Astrocyte of the cerebellum (primary cell): ENCODE data around the gene USP49.

Experiments used
- DNase-seq: peaks from one replicate; pipeline ENCODE4 v3.0.0-alpha.2; 2011; ENCODE audit warnings: low read depth
- H3K4me3 ChIP-seq: 2 replicates; pipeline ENCODE4 v1.5.1; 2011; ENCODE audit warnings: mild to moderate bottlenecking, low read depth, low read length, moderate library complexity
- CTCF ChIP-seq: IDR thresholded peaks from 2 replicates; pipeline ENCODE4 v1.5.1; 2012; ENCODE audit warnings: low read length, low read depth, moderate library complexity, mild to moderate bottlenecking; ENCODE audit errors: missing control alignments
- in situ Hi-C: cut with HindIII; loops from 2 replicates; pipeline ENCODE4 v1.10.0; 2017; ENCODE audit warnings: low sequenced_read_pairs

USP49 gene

GRCh38 chr6:41878246-41878645 is 16.9 kb downstream of the USP49 start:
- in situ Hi-C loops, result no loop called here
- no peak for TF ChIP-seq CTCF
- DNase-seq, result peak; percentile 53
- no peak overlapping the region for H3K4me3 ChIP-seq

DNA sequence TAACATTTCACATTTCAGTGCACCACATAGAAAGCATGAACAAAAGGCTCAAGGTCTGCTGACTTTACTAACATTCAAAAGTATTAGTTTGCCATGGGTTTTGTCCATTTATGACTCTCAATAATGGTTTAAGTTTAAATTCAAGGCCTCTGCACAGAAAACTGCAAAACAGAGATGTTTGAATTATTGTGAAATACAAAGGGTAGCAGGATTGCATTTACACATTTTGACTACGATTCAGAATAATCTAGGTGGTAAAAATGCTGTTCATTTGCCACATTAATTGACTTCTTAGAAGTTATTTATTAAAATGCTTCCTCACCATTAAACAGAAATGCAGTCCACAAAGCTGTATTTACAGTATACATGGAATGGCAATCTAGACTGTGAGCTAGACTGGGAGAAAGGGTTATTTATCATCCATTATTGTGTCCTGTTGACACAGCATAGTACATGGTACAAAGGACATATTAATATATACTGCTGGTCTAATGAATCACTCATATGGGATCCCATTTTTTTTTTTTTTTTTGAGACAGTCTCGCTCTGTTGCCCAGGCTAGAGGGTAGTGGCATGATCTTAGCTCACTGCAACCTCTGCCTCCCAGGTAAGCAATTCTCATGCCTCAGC is 18.0 kb downstream of the USP49 start:
- H3K4me3 ChIP-seq, result no peak overlapping the region
- TF ChIP-seq CTCF, result no peak
- in situ Hi-C loops, result no loop called here
- DNase-seq, result no peak

GRCh38 chr6:41874741-41875140 is 20.4 kb downstream of the USP49 start:
- TF ChIP-seq CTCF, result no peak
- in situ Hi-C loops, result loop anchor here (5.0 kb wide), 1 partner anchor 58 kb away; no protein-coding TSS in a partner anchor
- no peak overlapping the region for H3K4me3 ChIP-seq
- no peak for DNase-seq

- no peak overlapping the region for H3K4me3 ChIP-seq
- in situ Hi-C loops, result loop anchor here (5.0 kb wide), 1 partner anchor 60 kb away; no protein-coding TSS in a partner anchor
- no peak for TF ChIP-seq CTCF
- no peak for DNase-seq
Measured at GRCh38 chr6:41872147-41872546, 23.0 kb downstream of the USP49 start.

DNA sequence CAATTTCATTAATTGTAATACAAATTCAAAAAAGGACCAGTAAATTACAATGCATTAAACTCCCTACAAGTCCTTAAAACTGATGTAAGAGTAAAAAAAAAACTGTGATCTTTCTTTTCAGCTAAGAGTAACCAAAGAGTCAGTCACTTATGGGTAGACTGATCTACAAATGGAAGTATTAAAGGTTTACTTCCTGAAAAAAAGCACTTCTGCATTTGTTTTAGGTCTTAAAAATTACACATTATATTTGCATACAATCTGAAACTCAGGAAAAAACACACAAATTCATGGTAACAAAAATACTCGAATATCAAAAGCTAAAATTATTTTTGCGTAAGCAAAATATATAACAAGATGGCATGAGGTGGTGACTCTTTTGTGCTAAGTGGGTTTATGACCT is 23.5 kb downstream of the USP49 start:
- in situ Hi-C loops, result loop anchor here (5.0 kb wide), 1 partner anchor 61 kb away; no protein-coding TSS in a partner anchor
- TF ChIP-seq CTCF, result no peak
- H3K4me3 ChIP-seq, result no peak overlapping the region
- no peak for DNase-seq

GRCh38 chr6:41859356-41859755 is 35.8 kb downstream of the USP49 start:
- TF ChIP-seq CTCF, result no peak
- no peak for DNase-seq
- no peak overlapping the region for H3K4me3 ChIP-seq
- in situ Hi-C loops, result no loop called here
